GM21381 (cell line): ENCODE data around the gene SLC2A5.
A peak's percentile ranks its signal among the peaks of the same experiment; 100 is the strongest.
"Not testable (repeated sequence)": the region's sequence is repeated elsewhere in the genome, so short reads cannot be mapped to it uniquely, and the experiment has no call there.

Experiments
- ATAC-seq: cut with Tn5 transposase; IDR thresholded peaks from one replicate; pipeline ENCODE4 v1.9.1; 2021; ENCODE audit warnings: mild to moderate bottlenecking, moderate library complexity; ENCODE audit not compliant: unreplicated experiment

The SLC2A5 gene, protein sequence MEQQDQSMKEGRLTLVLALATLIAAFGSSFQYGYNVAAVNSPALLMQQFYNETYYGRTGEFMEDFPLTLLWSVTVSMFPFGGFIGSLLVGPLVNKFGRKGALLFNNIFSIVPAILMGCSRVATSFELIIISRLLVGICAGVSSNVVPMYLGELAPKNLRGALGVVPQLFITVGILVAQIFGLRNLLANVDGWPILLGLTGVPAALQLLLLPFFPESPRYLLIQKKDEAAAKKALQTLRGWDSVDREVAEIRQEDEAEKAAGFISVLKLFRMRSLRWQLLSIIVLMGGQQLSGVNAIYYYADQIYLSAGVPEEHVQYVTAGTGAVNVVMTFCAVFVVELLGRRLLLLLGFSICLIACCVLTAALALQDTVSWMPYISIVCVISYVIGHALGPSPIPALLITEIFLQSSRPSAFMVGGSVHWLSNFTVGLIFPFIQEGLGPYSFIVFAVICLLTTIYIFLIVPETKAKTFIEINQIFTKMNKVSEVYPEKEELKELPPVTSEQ

DNA sequence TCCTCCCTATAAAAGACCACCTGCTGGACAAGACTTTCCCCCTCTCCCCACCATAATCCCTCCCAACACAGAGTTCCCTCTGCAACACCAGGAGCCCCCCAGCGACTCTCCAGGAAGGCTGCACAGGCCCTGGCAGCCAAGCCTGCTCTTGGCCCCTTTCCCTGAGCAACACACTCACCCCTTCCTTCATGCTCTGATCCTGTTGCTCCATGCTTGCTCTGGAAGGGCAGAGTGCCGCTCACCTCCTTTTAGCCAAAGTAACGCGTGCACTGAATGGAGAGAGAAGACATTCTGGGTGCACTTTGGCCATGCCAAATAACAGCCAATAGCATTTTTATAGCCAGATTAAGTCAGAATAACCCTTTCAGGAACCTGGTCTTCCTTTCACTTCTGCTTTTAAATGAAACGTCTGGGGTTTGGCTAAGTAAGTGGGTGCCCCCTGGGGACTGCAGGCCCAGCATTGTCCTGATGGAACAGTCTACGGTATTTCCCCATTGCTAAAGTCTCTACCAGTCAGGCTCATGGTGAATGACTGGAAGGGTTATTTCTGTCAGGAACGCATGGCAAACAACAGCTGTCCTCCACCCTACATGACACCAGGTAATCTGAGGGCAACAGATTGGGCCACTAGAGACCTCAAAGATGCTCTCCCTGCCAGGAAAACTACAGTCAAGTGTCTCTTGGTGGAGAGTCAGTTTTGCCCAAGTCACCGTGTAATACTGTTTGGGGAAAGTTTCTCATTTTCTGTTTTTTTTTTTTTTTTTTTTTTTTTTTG is at the start of gene SLC2A5:
SLC2A5 (minus strand) TSS at position 310 of the 775 bp plus-strand sequence; CDS start at position 211, 99 bp downstream.
- ATAC-seq = peak; percentile 91

DNA sequence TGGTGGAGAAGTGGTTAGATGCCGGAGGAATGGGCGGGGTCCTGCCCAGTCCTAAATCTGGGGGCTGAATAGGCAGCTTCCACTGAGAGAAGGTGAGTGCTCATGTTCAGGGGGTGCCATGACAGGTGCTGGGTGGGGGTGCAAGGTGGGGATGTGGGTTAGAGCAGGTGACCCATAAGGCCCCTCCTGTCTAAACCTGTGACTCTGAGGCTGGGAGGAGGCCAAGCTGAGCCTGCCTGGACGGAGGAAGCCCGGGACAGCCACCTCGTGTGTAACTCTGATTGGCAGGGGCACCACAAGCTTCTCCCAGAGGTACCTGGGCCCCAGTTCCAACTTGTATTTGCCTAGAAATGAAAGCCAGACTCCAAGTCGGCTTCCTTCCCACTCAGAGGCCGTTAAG is 48.8 kb upstream of the SLC2A5 start:
- no peak for ATAC-seq

DNA sequence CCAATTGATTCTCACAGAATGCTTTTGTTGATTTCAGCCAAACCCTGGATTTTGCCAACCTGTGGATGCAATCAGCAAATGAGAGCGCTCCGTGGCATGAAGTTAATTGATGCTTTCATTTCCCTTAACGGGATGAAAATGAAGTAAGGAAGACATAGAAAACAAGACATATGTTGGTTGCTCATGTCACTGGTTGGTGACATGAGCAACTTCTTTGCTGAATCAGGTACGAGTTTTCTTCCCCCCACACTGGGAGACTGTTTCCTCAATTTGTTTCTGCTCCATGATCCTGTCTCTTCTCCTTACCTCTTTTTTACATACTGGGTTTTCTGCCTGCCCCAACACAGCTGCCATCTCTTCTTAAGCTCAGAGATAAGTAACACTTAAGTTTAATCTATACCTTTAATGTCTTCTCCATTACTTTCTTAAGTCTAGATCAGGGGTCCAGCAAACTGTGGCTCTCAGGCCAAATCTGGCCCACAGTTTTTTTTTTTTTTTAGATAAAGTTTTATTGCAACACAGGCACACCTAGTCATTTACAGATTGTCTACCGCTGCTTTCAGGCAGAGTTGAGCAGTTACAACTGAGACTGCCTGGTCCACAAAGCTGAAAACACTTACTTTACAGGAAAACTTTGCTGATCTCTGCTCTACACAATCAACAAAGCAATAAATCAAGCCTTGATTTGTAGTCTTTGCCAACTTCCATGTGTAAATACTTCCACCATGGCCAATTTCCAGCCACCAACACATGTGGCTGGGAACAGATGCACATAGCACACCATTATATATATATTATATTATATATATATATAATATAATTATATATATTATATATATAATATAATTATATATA is 46.1 kb upstream of the SLC2A5 start:
- ATAC-seq = no peak

DNA sequence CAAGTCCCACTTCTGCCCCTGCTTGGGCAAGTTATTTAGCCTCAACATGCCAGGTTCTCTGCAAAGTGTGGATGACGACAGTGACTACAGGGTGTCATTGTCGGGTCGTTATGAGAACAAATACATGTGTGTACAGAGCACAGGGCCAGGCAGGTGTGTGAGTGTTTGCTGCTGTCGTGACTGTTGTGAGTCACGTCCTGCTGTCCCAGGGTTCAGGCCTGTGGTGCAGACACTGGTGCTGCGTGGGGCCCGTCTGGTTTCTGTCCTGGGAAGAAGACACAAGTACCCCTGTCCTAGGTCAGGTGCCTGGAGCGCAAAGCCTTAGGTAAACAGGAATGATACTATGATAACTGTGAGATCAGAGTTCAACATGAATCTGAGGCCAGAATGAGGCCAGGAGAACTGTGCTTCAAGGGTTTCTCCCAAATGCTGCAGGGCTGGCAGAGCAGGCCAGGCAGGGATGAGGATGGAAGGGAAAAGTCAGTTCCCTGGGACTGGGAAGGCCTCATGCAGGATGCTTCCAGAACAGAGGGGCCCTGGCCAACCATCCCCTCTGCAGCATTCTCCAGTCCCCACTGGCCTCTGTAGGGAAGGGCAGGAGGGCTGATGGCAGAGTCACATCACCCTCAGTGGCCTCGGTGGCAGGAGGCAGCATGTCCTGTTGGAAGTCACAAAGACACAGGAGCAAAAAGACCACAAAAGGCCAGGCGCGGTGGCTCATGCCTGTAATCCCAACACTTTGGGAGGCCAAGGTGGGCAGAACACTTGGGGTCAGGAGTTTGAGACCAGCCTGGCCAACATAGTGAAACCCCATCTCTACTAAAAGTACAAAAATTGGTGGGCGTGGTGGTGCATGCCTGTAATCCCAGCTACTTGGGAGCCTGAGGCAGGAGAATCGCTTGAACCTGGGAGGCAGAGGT is 43.8 kb upstream of the SLC2A5 start:
- no peak for ATAC-seq

DNA sequence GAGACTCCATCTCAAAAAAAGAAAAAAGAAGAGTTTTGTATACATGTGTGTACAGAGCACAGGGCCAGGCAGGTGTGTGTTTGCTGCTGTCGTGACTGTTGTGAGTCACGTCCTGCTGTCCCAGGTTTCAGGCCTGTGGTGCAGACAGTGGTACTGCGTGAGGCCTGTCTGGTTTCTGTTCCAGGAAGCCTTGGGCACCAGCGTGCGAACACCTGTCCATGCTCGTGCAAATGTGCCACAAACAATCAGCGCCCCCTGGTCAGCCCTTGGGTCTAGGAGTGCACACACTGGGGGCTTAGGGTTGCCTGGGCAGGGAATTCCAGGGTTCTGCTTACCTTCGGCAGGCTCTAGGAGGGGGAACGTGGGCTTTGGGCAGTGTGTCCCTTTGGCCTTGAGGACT is 42.5 kb upstream of the SLC2A5 start:
- no peak for ATAC-seq

DNA sequence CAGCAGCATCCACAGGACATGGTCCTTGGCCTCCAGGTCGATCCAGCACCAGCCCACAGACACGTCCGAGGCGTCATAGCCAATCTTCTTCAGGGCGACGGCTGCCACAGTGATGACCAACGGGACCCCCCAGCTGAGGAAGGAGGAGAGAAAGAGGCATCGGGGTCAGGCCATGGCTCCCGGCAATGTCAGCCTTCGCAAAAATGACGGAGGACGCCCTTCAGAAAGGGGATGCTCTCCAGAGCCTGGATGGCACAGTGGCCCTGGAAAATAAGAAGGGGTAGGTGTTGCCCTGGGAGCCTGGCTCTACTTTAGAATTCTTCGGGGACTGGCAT is 41.9 kb upstream of the SLC2A5 start:
- ATAC-seq = no peak

DNA sequence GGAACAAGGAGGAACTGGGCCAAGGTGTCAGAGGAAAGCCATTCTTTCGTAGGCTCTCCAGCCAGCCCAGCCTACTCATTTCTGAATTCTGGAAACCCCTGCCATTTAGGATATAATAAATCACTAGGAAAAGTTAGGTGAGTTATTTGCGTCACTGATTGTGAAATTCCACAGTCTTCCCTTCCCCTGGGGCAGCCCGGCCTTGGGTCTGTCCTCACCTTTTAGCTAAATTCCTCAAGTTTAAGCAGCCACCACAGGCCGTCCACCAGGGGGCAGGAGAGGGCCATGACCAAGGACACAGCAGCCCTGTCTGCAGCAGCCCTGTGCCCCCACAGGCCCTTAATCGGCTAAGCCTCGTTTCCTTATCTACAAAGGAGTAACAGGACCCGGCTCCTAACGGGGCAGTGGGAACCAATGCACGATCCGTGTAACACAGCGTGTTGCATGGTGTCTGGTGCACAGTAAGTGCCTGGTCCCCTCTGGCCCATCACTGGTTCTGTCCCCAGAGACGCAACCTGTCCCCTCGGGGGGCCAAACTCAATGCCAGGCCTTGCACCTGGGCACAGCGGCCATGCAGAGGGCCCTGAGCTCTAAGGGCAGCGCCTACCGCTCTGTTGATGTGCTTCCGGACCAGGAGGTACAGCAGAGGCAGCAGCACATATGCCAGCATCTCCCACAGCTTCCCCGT is 41.4 kb upstream of the SLC2A5 start:
- no peak for ATAC-seq

DNA sequence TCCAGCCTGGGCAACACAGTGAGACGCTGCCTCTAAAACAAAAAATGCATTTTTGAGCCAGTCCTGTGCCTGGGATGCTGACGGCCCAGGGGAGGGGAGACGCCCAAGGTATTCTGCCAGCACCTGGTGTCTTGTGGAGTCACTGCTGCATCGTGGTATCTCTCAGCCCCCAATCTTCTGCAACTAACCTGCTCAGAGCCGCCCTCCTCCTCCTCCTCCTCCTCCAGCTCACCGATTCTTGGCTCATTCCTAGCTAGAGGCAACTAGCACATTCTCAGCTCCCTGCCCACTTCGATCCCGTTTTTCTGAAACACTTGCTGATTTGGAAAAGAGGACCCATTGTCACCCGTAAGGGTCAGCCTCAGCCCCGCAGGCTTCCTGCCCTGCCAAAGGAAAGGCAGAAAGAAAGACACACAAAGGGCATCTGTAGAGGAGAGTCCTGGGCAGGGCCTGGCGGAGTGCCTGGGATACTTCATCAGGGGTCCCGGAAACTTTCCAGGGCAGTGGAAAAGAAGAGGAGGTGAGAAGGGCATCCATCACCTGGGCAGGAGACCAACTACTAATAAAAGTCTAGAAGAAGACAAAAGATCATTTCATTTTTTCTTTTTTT is 38.7 kb upstream of the SLC2A5 start:
- no peak for ATAC-seq

DNA sequence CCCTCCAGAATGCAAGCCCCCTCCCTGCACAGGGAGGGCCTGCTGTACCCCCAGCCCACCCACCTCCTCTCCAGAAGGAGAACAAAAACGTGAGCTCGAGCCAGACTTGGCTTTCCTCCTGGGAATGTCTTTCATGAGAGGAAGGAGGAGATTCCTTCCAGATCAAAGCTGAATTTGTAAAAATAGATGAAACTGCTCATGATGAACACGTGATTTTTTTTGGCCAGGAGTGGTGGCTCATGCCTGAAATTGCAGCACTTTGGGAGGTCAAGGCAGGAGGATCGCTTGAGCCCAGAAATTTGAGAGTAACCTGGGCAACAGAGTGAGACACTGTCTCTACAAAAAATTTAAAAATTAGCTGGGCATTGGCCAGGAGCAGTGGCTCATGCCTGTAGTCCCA is 37.7 kb upstream of the SLC2A5 start:
- ATAC-seq = no peak

DNA sequence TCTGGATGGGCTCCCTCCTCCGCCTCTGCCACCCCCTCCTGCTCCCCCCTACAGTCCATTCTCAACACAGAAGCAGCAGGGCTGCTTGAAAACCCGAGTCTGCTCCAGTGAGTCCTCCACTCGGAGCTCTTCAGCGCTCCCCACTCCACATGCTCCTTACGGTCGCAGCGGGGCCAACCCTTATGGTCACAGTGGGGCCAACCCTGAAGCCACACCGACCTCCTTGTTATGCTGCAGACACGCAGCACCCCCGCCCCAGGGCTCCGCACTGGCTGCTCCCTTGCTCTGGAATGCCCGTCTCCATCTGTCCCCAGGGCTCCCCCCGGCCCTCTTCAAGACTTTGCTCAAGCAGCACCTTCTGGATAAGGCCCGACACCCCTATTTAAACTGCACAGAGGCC is 36.9 kb upstream of the SLC2A5 start:
- ATAC-seq = no peak

DNA sequence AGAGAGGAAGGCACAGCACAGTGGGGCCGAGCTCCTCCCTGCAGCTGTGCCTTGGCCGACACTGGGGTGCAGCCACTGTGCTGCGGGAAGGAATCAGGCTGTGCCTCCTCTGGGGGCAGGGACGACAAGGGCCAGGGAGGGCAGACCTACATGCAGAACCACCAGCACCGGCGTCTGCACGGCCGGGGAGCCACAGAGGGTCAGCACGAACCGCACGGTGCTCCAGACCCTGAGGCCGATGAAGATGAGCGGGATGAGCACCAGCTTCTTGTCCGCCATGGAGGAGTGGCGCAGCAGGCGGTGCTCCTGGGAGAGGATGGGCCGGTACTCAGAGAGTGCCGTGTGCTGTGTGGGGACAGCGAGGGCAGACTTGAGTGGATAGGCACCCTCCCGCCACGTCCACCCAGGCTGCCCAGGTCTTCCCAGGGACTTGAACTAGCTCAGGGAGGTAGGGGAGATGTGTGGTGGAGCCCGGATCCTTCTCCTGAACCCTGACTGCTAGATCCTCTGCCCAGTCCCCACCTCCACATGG is 36.0 kb upstream of the SLC2A5 start:
- ATAC-seq = no peak

DNA sequence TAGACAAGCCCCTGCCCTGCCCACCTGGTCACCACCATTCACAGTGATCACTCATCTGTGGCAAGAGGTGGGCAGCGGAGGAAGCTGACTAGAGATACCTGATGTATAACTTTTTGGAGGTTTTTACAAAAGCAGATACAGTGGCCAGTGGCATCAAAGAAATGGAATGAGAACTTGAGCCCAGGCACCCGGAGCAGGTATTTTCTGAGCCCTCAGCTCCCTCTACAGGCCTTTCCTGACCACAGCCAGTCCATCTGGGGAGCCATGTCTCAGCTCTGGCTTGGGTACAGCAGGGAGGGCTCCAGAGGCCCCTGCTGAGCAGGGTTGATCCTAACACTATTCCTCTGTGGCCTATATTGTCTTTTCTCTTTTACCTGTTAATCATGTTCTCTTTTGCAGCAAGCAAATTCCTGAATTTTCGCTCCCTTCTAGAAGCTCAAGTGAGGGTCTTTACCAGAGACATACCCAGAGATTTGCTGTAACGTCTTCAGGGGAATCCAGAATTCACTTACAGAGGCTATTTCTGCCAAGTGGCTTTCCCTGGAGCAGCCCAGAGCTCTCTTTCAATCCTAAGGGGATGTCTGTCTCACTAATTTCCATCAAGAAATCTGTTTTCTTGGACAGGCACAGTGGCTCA is 32.2 kb upstream of the SLC2A5 start:
- ATAC-seq = no peak

DNA sequence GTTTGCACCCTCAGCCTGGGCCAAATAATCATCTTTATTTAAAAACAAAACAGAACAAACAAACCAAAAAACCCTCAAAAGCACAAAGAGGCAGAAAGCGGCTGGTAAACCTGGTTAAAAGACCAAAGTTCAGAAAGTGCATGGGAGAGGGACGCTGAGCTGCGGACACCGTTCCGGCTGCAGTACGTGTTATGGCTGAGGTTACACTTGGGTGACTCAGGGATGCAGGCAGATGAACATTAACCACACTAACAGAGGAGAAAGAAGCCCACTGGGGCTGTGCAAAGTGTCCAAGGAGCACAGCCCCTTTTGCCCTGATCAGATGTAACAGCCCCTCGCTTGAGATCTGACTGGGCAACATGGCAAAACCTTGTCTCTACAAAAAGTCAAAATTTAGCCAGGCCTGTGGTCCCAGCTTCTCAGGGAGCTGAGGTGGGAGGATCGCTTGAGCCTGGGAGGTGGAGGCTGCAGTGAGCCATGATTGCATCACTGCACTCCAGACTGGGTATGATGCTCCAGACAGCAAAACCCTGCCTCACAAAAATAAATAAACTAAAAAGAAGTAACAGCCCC is 31.1 kb upstream of the SLC2A5 start:
- no peak for ATAC-seq

DNA sequence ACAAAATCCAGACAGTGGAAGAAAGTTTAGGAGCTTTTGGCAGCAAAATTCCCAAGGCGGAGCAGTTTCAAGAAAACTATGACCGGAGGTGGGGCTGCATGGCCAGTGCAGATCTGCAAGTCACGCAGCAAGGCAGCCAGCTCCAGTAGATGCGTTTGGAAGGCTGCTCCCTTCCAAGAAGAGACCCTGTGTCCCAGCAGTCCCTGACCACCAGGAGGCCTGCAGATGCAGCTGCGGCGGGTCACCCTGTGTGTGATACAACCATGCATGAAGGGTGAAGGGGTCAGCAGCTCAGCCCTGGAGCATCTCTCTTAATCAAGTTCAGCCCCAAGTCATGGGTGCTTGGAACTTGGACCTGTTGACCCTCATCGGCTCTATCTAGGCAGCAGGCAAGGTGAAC is 30.1 kb upstream of the SLC2A5 start:
- ATAC-seq = no peak

DNA sequence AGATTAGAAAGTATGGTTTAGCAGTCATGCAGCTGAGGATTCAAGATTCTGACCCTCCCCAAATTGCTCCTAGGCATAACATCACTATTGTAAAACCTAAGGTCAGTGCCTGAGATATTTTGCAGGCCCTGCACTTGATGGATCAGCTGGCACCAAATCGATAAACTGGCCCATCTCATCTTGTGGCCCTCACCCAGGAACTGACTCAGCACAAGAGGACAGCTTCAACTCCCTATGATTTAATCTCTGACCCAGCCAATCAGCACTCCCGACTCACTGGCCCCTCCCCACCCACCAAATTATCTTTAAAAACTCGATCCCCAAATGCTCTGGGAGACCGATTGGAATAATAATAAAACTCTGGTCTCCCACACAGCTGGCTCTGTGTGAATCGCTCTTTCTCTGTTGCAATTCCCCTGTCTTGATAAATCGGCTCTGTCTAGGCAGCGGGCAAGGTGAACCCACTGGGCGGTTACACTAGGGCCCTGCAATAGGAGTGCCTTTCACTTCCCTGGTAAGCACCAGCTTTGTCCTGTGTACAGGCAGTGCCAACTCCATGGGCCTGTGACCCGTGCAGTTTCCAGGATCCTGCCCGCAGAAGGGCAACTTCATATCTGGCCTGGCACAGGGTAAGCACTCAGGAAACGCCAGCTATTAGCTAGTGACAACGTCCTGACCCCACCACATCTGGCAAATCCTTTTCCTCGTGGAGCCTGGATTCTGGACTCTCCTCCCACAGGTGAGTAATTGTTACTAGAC is 28.7 kb upstream of the SLC2A5 start:
- ATAC-seq = no peak

DNA sequence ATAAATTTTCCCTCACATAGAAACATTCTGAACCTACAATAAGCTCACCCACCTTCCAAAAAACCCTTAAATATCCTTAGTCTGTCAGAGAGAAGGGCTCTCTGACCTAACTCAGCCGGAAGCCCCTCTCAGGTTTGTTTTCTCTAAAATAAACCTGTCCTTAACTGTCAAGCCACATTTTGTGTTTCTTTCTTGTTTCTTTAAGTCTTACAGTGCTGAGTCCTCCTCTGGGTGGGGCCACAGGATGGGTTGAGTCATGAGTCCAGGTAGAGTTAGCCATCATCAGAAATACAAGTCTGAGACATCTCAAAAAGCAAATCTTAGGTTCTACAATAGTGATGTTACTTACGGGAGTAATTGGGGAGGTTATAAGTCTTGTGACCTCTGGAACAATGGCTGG is 26.4 kb upstream of the SLC2A5 start:
- ATAC-seq = no peak

DNA sequence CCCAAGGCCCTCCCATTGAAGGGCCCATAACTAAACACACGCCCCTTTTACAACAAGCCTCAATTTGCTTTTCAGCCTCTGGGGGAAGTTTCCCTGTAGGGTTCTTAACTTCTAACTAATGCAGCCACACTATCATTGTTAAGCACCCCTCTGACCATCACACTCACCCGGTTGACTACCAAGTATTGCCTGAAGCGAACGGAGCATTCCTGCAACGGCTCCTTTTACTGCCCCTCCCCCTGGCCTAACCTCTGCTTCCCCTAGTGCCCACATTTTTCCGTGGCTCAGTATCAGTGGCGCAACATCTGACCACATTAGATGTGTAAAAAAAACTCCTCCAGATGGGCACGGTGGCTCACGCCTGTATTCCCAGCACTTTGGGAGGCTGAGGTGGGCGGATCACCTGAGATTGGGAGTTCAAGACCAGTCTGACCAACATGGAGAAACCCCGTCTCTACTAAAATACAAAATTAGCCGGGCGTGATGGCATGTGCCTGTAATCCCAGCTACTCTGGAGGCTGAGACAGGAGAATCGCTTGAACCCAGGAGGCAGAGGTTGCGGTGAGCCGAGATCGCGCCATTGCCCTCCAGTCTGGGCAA is 24.7 kb upstream of the SLC2A5 start:
- ATAC-seq = not testable (repeated sequence)
